HepG2 (cell line): ENCODE measurements around the gene EEF1E1. TPM values are rescaled to one million over a fixed set of nuclear protein-coding genes. Genes with fewer than 3 reads are reported as not detected.

Experiments
- ATAC-seq: fragments of 200-7000 bp; cut with Tn5 transposase; 3 replicates; pipeline ENCODE4 v1.9.1; 2020; ENCODE audit warnings: mild to moderate bottlenecking, moderate library complexity
- BruUV-seq: library from RNA; stranded (reverse); fragments of 400-500 nt; replicated peaks from 2 replicates; lab custom pipeline; 2021; lab: Mats Ljungman, UMichigan
- CTCF ChIA-PET: fragments of 300-600 bp; formaldehyde crosslinking; extraction: SDS; loops from one replicate; lab custom pipeline; 2021; ENCODE audit warnings: low total read pairs, inconsistent platforms, low intra/inter-chr PET ratio; lab: Yijun Ruan, JAX
- POLR2A ChIA-PET: fragments of 350-600 bp; sonication (Branson Sonifier 250); formaldehyde crosslinking; loops from one replicate; lab custom pipeline; 2020; ENCODE audit warnings: antibody characterized with exemption, inconsistent platforms; lab: Yijun Ruan, JAX
- DNase-seq: peaks from one replicate; pipeline ENCODE4 v3.0.0-alpha.2; 2015; ENCODE audit warnings: low spot score
- FAIRE-seq: peaks from 3 replicates; lab custom pipeline; 2011; peaks lifted over from hg19 to GRCh38; lab: Jason Lieb, UNC
- H2AFZ ChIP-seq: one replicate; pipeline ENCODE4 v1.6.1; 2011; ENCODE audit warnings: low read length, inconsistent platforms
- H3K27ac ChIP-seq: fragments of 300-600 bp; 3 replicates; pipeline ENCODE4 v1.8.0; 2011; ENCODE audit warnings: mixed run types, mild to moderate bottlenecking, mixed read lengths, low read length, inconsistent platforms; ENCODE audit not compliant: insufficient read depth; ENCODE audit errors: extremely low read length
- H3K27me3 ChIP-seq, 2 experiments: fragments of 200-600 bp in 1 of 2; 2 replicates in 1 of 2; 3 replicates in 1 of 2; pipeline versions ENCODE4 v1.6.0 to v1.8.0; 2011; ENCODE audit warnings: low read length in 2 of 2, mild to moderate bottlenecking in 2 of 2, moderate library complexity in 2 of 2, inconsistent platforms in 1 of 2; ENCODE audit not compliant: insufficient read depth in 2 of 2, control insufficient read depth in 1 of 2
- H3K36me3 ChIP-seq, 2 experiments: fragments of 200-600 bp in 1 of 2; replicated peaks in 1 of 2; 2 replicates in 1 of 2; 3 replicates in 1 of 2; pipeline versions ENCODE4 v1.5.1 to v1.8.0; 2011; ENCODE audit warnings: low read length in 2 of 2, inconsistent platforms in 1 of 2; ENCODE audit not compliant: insufficient read depth in 2 of 2, control insufficient read depth in 1 of 2
- H3K4me1 ChIP-seq: 2 replicates; pipeline ENCODE4 v1.5.1; 2012; ENCODE audit warnings: low read length, inconsistent platforms; ENCODE audit not compliant: insufficient read depth
- H3K4me2 ChIP-seq: 2 replicates; pipeline ENCODE4 v1.6.0; 2011; ENCODE audit warnings: low read depth, low read length, inconsistent platforms
- H3K4me3 ChIP-seq, 3 experiments: fragments of 200-600 bp in 1 of 3; sonication (generic), shearing (Covaris generic) in 1 of 3; replicated peaks in 1 of 3; 2 replicates each; pipeline ENCODE4 v1.5.1; 2011 to 2016; ENCODE audit warnings: low read length in 3 of 3, inconsistent platforms in 2 of 3, low read depth in 2 of 3, mild to moderate bottlenecking in 2 of 3, control low read depth in 1 of 3, mixed read lengths in 1 of 3; ENCODE audit not compliant: insufficient read depth in 1 of 3
- H3K79me2 ChIP-seq: one replicate; pipeline ENCODE4 v1.6.1; 2011; ENCODE audit warnings: low read length, inconsistent platforms; ENCODE audit not compliant: insufficient read depth
- H3K9ac ChIP-seq: 2 replicates; pipeline ENCODE4 v1.6.0; 2011; ENCODE audit warnings: mild to moderate bottlenecking, low read depth, low read length, inconsistent platforms; ENCODE audit not compliant: insufficient read depth
- H3K9me3 ChIP-seq: 2 replicates; pipeline ENCODE4 v1.5.1; 2012; ENCODE audit warnings: mild to moderate bottlenecking, low read length
- H4K20me1 ChIP-seq: 2 replicates; pipeline ENCODE4 v1.6.0; 2011; ENCODE audit warnings: inconsistent platforms, mild to moderate bottlenecking, low read length, moderate library complexity; ENCODE audit not compliant: insufficient read depth
- AGO2 ChIP-seq: fragments of 200-400 bp; formaldehyde crosslinking; optimal IDR thresholded peaks from 2 replicates; pipeline ENCODE3; 2017; ENCODE audit warnings: mild to moderate bottlenecking, low read depth, low read length, moderate library complexity
- ARNT2 ChIP-seq: sonication (generic); formaldehyde crosslinking; IDR thresholded peaks from 2 replicates; pipeline ENCODE4 v1.8.0; 2022; ENCODE audit warnings: mild to moderate bottlenecking, low read depth, missing genetic modification reagents, moderate library complexity
- EP300 ChIP-seq, 3 experiments: sonication (generic) in 1 of 3; formaldehyde crosslinking in 1 of 3; IDR thresholded peaks; 2 replicates each; pipeline versions ENCODE4 v1.5.1 to v1.6.1; 2011 to 2020; ENCODE audit warnings: low read depth in 2 of 3, low read length in 2 of 3, borderline replicate concordance in 1 of 3, improper control_type of control experiment in 1 of 3, mild to moderate bottlenecking in 1 of 3, missing genetic modification reagents in 1 of 3, moderate library complexity in 1 of 3
- HDAC1 ChIP-seq: sonication (generic); formaldehyde crosslinking; IDR thresholded peaks from 2 replicates; pipeline ENCODE4 v1.5.1; 2020; ENCODE audit warnings: mild to moderate bottlenecking, missing genetic modification reagents
- JDP2 ChIP-seq: sonication (generic); formaldehyde crosslinking; IDR thresholded peaks from 2 replicates; pipeline ENCODE4 v1.8.1; 2022; ENCODE audit warnings: missing genetic modification reagents, borderline replicate concordance
- KLF16 ChIP-seq, 2 experiments: sonication (generic) in 1 of 2; formaldehyde crosslinking in 1 of 2; IDR thresholded peaks; 2 replicates each; pipeline versions ENCODE4 v1.6.1 to v1.8.0; 2016 to 2023; ENCODE audit warnings: missing genetic modification reagents in 2 of 2, missing compliant biosample characterization in 1 of 2
- MATR3 ChIP-seq: sonication (generic); formaldehyde crosslinking; IDR thresholded peaks from 2 replicates; pipeline ENCODE4 v1.4.0; 2020; ENCODE audit warnings: missing genetic modification reagents
- NR2F6 ChIP-seq, 2 experiments: IDR thresholded peaks; 2 replicates each; pipeline ENCODE4 v1.6.1; 2016; ENCODE audit warnings: antibody characterized with exemption in 1 of 2, mild to moderate bottlenecking in 1 of 2
- SAP130 ChIP-seq: IDR thresholded peaks from 2 replicates; pipeline ENCODE4 v1.6.1; 2016; ENCODE audit warnings: low read depth
- SOX13 ChIP-seq, 3 experiments: fragments of 450-650 bp in 1 of 3; sonication (generic) in 1 of 3; formaldehyde crosslinking in 1 of 3; IDR thresholded peaks in 2 of 3; conservative IDR thresholded peaks in 1 of 3; 2 replicates each; pipeline versions ENCODE4 v1.5.0 to v1.6.1; 2016 to 2020; ENCODE audit warnings: antibody characterized with exemption in 1 of 3, mild to moderate bottlenecking in 1 of 3, missing compliant biosample characterization in 1 of 3, missing genetic modification reagents in 1 of 3, moderate library complexity in 1 of 3
- XBP1 ChIP-seq: sonication (generic); formaldehyde crosslinking; IDR thresholded peaks from 2 replicates; pipeline ENCODE4 v1.5.0; 2020; ENCODE audit warnings: missing genetic modification reagents
- ZFP1 ChIP-seq: IDR thresholded peaks from 2 replicates; pipeline ENCODE4 v1.6.1; 2016
- ZFP36 ChIP-seq: fragments of 150-350 bp; IDR thresholded peaks from 2 replicates; pipeline ENCODE4 v1.6.1; 2018; ENCODE audit warnings: borderline replicate concordance, low read length, low read depth; ENCODE audit not compliant: partially characterized antibody
- ZFP36L2 ChIP-seq: sonication (generic); formaldehyde crosslinking; IDR thresholded peaks from 2 replicates; pipeline ENCODE4 v1.4.0; 2020; ENCODE audit warnings: missing genetic modification reagents
- ZKSCAN5 ChIP-seq: sonication (generic); formaldehyde crosslinking; IDR thresholded peaks from 2 replicates; pipeline ENCODE4 v1.5.1; 2020; ENCODE audit warnings: mild to moderate bottlenecking, missing genetic modification reagents
- ZNF670 ChIP-seq: sonication (generic); formaldehyde crosslinking; IDR thresholded peaks from 2 replicates; pipeline ENCODE4 v1.8.0; 2022; ENCODE audit warnings: mild to moderate bottlenecking, missing genetic modification reagents, borderline replicate concordance
- ZNF775 ChIP-seq: sonication (generic); formaldehyde crosslinking; IDR thresholded peaks from 2 replicates; pipeline ENCODE4 v1.4.0; 2020; ENCODE audit warnings: missing genetic modification reagents, mild to moderate bottlenecking, moderate library complexity, borderline replicate concordance
- WGBS: methylation state at CpG from one replicate; pipeline ENCODE4 v1.1.6; 2017; ENCODE audit warnings: low lambda C conversion rate; 5-methylcytosine and 5-hydroxymethylcytosine counted together
- in situ Hi-C: cut with HindIII; loops from 2 replicates; pipeline ENCODE4 v1.10.0; 2017; ENCODE audit warnings: low pct_unique_long_range_greater_than_20kb; ENCODE audit not compliant: extremely low pct_ligation_motif_present
- intact Hi-C: fragments of 100-400 bp; cut with micrococcal nuclease; formaldehyde crosslinking; loops from one replicate; pipeline ENCODE4 v1.10.0; 2022; ENCODE audit not compliant: unreplicated experiment
- polyA plus RNA-seq, 8 experiments: library from polyadenylated mRNA; depleted of rRNA in 3 of 8; stranded (reverse) in 7 of 8; unstranded in 1 of 8; fragments of >200 nt; fragmentation: Illumina TruSeq in 4 of 8; extraction: Trizol in 4 of 8; gene quantifications; 2 replicates each; pipeline versions ENCODE4 v1.2.1 to v1.2.3, GENCODE V29; 2011 to 2016; ENCODE audit warnings: low read depth in 4 of 8, missing spikeins in 1 of 8, mixed read lengths in 1 of 8; ENCODE audit not compliant: insufficient read depth in 1 of 8
- total RNA-seq, 5 experiments: library from RNA; depleted of rRNA; stranded (reverse); fragments of >200 nt; fragmentation: Illumina TruSeq; extraction: Trizol; gene quantifications; 2 replicates each; pipeline ENCODE4 v1.2.3, GENCODE V29; 2016; ENCODE audit warnings: low read depth in 1 of 5

Gene EEF1E1
- total and polyA plus RNA-seq, 2 of the 13 experiments (the other 11 are each of a cell fraction or from before 2014, with no cell fraction given) = 128 to 188 TPM

DNA sequence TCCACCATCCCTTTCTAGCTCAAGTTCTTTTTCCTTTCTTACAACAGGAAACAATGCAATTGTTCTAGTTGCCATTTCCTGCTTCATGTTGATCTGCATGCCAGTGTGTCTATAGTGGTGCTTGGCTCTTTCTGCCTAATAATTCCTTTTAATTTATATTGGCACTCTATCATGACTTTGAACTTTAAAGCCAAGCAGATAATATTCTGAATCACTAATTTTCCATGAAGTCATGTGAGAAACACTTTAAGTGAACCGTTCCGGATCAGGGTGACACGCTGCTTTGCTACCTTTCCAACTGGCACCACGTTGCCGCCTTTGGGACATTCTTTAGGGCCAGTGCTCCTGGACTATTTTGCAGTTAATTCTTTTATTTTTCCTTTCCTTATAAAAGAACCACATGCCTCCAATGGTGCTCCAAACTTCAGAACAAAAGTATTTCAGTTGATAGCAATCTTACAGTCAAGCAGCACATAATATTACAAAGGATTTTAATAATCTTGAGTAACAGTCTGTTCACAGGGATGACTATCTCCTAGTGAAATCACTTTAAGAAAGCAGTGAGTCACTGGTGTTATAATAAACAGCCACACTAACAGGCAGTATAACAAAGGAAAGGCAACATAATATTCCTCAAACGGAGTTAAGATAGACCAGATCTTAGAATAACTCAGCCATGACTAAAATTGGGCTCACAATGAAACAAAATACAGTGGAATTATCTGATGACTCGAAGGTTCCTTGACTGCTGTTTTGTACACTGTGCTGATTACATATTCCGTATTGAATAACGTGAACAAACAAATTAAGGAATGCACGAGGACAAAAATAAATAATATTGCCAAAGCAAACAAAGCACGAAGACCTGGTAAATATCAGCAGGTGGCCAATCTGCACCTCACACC, 19.1 kb downstream of the EEF1E1 start (continued):
- TF ChIP-seq JDP2 = no peak
- TF ChIP-seq SAP130 (CRISPR knock-in tag) = 0 out of 2 replicates have a peak, but pooled peaks have one; percentile 5
- TF ChIP-seq ARNT2 (CRISPR knock-in tag) = no peak
- 0 out of 2 replicates have a peak, but pooled peaks have one; percentile 16 for TF ChIP-seq SOX13 (IDR thresholded peaks at IDR 0.05)
- TF ChIP-seq SOX13 (CRISPR knock-in tag; conservative IDR thresholded peaks at IDR 0.05 in 1 of 2, IDR thresholded peaks at IDR 0.05 in 1 of 2) = peak in 1 of 2 experiments; percentile 73; a peak in 2 of 4 replicates
- no peak for TF ChIP-seq KLF16 (CRISPR knock-in tag; IDR thresholded peaks at IDR 0.05)
- no peak for TF ChIP-seq AGO2
- TF ChIP-seq MATR3 (CRISPR knock-in tag) = no peak
- TF ChIP-seq ZFP1 (CRISPR knock-in tag) = no peak
- no peak for TF ChIP-seq ZFP36L2 (CRISPR knock-in tag)
- TF ChIP-seq ZFP36 = no peak

DNA sequence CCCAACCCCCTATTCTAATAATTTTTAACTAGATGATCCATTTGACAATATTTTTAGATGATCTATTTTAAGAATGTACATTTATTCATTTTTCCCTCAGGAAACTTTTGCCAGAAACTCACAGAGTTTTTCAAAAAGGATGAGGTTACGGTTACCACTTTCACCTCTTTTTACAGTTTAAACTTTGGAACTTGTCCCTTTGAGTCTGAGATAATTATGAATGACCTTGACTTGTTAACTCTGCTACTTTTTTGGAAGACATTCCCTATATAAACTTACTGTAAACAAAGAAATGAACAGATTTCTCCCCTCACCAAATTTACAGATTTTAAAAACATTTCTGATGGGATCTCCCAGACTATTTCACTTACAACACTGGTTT, 19.8 kb downstream of the EEF1E1 start:
- ATAC-seq (no peak), FAIRE-seq (no peak), DNase-seq (no peak)
- no peak overlapping the region for H2AFZ ChIP-seq
- ChIA-PET POLR2A (interaction anchor here (1.4 to 1.6 kb wide), 2 partner anchors 18 to 20 kb away, joined by 4 to 10 read pairs; partner anchors contain the start of genes BLOC1S5 and EEF1E1), CTCF (no interaction called here)
- H3K9ac ChIP-seq = no peak overlapping the region; the same call in 1 of the 2 replicates
- H3K27me3 ChIP-seq = no peaks in the 10 kb centered on the region
- H3K9me3 ChIP-seq = no peaks in the 10 kb centered on the region
- in situ Hi-C loops = no loop called here
- H3K79me2 ChIP-seq = peaks cover 34% of the 10 kb centered on the region
- H3K4me2 ChIP-seq = peak overlapping the region; percentile 9; the same call in 1 of the 2 replicates
- intact Hi-C loops = no loop called here
- H3K36me3 ChIP-seq = peaks cover 7 to 24% of the 10 kb centered on the region in 2 experiments
- H4K20me1 ChIP-seq = no peaks in the 10 kb centered on the region
- peaks cover 76% of the 10 kb centered on the region for H3K4me1 ChIP-seq
- WGBS = 83% methylated on average over 1 of the region's 1 CpG
- H3K27ac ChIP-seq = peak overlapping the region; percentile 85
- no TSS peak for BruUV-seq
- H3K4me3 ChIP-seq = no peak overlapping the region
- no peak for TF ChIP-seq XBP1
- peak in 1 of 2 experiments; percentile 34; a peak in 1 of 4 replicates for TF ChIP-seq EP300 (IDR thresholded peaks at IDR 0.05; ENCODE audit: low read depth in 2 of 2, low read length in 2 of 2)
- no peak for TF ChIP-seq EP300 (CRISPR knock-in tag; IDR thresholded peaks at IDR 0.05; ENCODE audit: borderline replicate concordance)
- TF ChIP-seq ZKSCAN5 (CRISPR knock-in tag) = 0 out of 2 replicates have a peak, but pooled peaks have one; percentile 50
- TF ChIP-seq ZNF670 (CRISPR knock-in tag) = 0 out of 2 replicates have a peak, but pooled peaks have one; percentile 32
- no peak for TF ChIP-seq ZNF775 (CRISPR knock-in tag)
- peak; percentile 34; the same call in 1 of the 2 replicates for TF ChIP-seq NR2F6 (IDR thresholded peaks at IDR 0.05)
- TF ChIP-seq NR2F6 (CRISPR knock-in tag; IDR thresholded peaks at IDR 0.05) = 0 out of 2 replicates have a peak, but pooled peaks have one; percentile 29
- TF ChIP-seq HDAC1 (CRISPR knock-in tag) = 0 out of 2 replicates have a peak, but pooled peaks have one; percentile 23
